ENCODE data around the gene SFI1. TPM values are rescaled to one million over a fixed set of nuclear protein-coding genes. Genes with fewer than 3 reads are reported as not detected.

The SFI1 gene, protein sequence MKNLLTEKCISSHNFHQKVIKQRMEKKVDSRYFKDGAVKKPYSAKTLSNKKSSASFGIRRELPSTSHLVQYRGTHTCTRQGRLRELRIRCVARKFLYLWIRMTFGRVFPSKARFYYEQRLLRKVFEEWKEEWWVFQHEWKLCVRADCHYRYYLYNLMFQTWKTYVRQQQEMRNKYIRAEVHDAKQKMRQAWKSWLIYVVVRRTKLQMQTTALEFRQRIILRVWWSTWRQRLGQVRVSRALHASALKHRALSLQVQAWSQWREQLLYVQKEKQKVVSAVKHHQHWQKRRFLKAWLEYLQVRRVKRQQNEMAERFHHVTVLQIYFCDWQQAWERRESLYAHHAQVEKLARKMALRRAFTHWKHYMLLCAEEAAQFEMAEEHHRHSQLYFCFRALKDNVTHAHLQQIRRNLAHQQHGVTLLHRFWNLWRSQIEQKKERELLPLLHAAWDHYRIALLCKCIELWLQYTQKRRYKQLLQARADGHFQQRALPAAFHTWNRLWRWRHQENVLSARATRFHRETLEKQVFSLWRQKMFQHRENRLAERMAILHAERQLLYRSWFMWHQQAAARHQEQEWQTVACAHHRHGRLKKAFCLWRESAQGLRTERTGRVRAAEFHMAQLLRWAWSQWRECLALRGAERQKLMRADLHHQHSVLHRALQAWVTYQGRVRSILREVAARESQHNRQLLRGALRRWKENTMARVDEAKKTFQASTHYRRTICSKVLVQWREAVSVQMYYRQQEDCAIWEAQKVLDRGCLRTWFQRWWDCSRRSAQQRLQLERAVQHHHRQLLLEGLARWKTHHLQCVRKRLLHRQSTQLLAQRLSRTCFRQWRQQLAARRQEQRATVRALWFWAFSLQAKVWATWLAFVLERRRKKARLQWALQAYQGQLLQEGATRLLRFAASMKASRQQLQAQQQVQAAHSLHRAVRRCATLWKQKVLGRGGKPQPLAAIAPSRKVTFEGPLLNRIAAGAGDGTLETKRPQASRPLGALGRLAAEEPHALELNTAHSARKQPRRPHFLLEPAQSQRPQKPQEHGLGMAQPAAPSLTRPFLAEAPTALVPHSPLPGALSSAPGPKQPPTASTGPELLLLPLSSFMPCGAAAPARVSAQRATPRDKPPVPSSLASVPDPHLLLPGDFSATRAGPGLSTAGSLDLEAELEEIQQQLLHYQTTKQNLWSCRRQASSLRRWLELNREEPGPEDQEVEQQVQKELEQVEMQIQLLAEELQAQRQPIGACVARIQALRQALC
- total RNA-seq: 14.1 and 20.7 TPM in 2 replicates

GRCh38 chr22:31496007-31496734 is at the start of gene SFI1:
SFI1 (plus strand) TSS chr22:31496536; CDS start chr22:31508285, 11,749 bp downstream.

GRCh38 chr22:31489632-31490495 is 6.5 kb upstream of the SFI1 start, which contains the start of gene EIF4ENIF1:
EIF4ENIF1 (minus strand) TSS chr22:31489842; CDS start chr22:31488718, 1,124 bp downstream.

GRCh38 chr22:31661851-31662667 is 165.7 kb downstream of the SFI1 start, which contains the start of gene PISD:
PISD (minus strand) TSS chr22:31662215; CDS start chr22:31662208, 7 bp downstream.

Other genes starting within 250 kb of the SFI1 start
- 13.5 and 18.0 TPM in 2 replicates for gene PIK3IP1, start 204.0 kb upstream of the SFI1 start, total RNA-seq
- 15.0 and 17.7 TPM in 2 replicates for gene PATZ1, start 150.2 kb upstream of the SFI1 start, total RNA-seq
- gene DRG1, start 96.9 kb upstream of the SFI1 start, total RNA-seq: 81.1 and 94.6 TPM in 2 replicates
- 9.6 and 11.8 TPM in 2 replicates for gene EIF4ENIF1, start 6.7 kb upstream of the SFI1 start, total RNA-seq
- gene PISD, start 165.7 kb downstream of the SFI1 start, total RNA-seq: 33.6 and 46.3 TPM in 2 replicates